Measurements from ENCODE around the gene LRIT2.

Gene LRIT2

GRCh38 chr10:84176836-84177474 is 48.4 kb downstream of the LRIT2 start:
- Histone ChIP-seq H3K9me3 (ENCODE audit: control insufficient read depth, insufficient read depth, low read length) (no peaks in the 10 kb centered on the region), H3F3A (ENCODE audit: control insufficient read depth, insufficient read depth) (peaks cover 5% of the 10 kb centered on the region; the same call in 1 of the 2 replicates), H3K4me1 (ENCODE audit: control insufficient read depth, low read length) (peaks cover 49% of the 10 kb centered on the region), H3K27ac (ENCODE audit: low read depth, low read length) (no peak overlapping the region), H3K79me2 (ENCODE audit: control insufficient read depth, low read length) (no peaks in the 10 kb centered on the region), H3K4me2 (ENCODE audit: low read length) (peak overlapping the region; percentile 87; the same call in 1 of the 2 replicates), H3K9me2 (replicated peaks; ENCODE audit: control insufficient read depth, low read length) (no peaks in the 10 kb centered on the region), H3K4me3 (ENCODE audit: low read length) (no peak overlapping the region), H3K27me3 (ENCODE audit: control insufficient read depth, low read length) (no peaks in the 10 kb centered on the region), H3K36me3 (ENCODE audit: control insufficient read depth, low read length) (no peaks in the 10 kb centered on the region), H4K20me1 (ENCODE audit: control insufficient read depth, insufficient read depth, low read depth, low read length) (no peaks in the 10 kb centered on the region)
- TF ChIP-seq CTCF (IDR thresholded peaks at IDR 0.05; ENCODE audit: low read depth, low read length, poor library complexity, severe bottlenecking): no peak
- no peak for TF ChIP-seq EZH2phosphoT487 (IDR thresholded peaks at IDR 0.05; ENCODE audit: borderline replicate concordance, low read length)

GRCh38 chr10:84176351-84176750 is 49.0 kb downstream of the LRIT2 start:
- Histone ChIP-seq H3K27ac (ENCODE audit: low read depth, low read length) (no peak overlapping the region), H3K4me3 (ENCODE audit: low read length) (no peak overlapping the region), H3K4me2 (ENCODE audit: low read length) (no peak overlapping the region), H3K9me2 (replicated peaks; ENCODE audit: control insufficient read depth, low read length) (no peaks in the 10 kb centered on the region), H3K27me3 (ENCODE audit: control insufficient read depth, low read length) (no peaks in the 10 kb centered on the region), H3K9me3 (ENCODE audit: control insufficient read depth, insufficient read depth, low read length) (no peaks in the 10 kb centered on the region), H3K4me1 (ENCODE audit: control insufficient read depth, low read length) (peaks cover 55% of the 10 kb centered on the region), H3K79me2 (ENCODE audit: control insufficient read depth, low read length) (peaks cover 2% of the 10 kb centered on the region), H3F3A (ENCODE audit: control insufficient read depth, insufficient read depth) (peaks cover 5% of the 10 kb centered on the region; the same call in 1 of the 2 replicates), H4K20me1 (ENCODE audit: control insufficient read depth, insufficient read depth, low read depth, low read length) (no peaks in the 10 kb centered on the region), H3K36me3 (ENCODE audit: control insufficient read depth, low read length) (no peaks in the 10 kb centered on the region; the same call in 1 of the 2 replicates)
- TF ChIP-seq EZH2phosphoT487 (IDR thresholded peaks at IDR 0.05; ENCODE audit: borderline replicate concordance, low read length) (no peak), CTCF (IDR thresholded peaks at IDR 0.05; ENCODE audit: low read depth, low read length, poor library complexity, severe bottlenecking) (no peak)

GRCh38 chr10:84175436-84175835 is 49.9 kb downstream of the LRIT2 start:
- no peaks in the 10 kb centered on the region for H3K27me3 ChIP-seq (ENCODE audit: control insufficient read depth, low read length)
- peaks cover 57% of the 10 kb centered on the region for H3K4me1 ChIP-seq (ENCODE audit: control insufficient read depth, low read length)
- peaks cover 11% of the 10 kb centered on the region for H3K79me2 ChIP-seq (ENCODE audit: control insufficient read depth, low read length)
- no peak overlapping the region for H3K27ac ChIP-seq (ENCODE audit: low read depth, low read length)
- no peaks in the 10 kb centered on the region for H3K9me3 ChIP-seq (ENCODE audit: control insufficient read depth, insufficient read depth, low read length)
- no peak overlapping the region for H3K4me2 ChIP-seq (ENCODE audit: low read length)
- TF ChIP-seq CTCF (IDR thresholded peaks at IDR 0.05; ENCODE audit: low read depth, low read length, poor library complexity, severe bottlenecking) (no peak), EZH2phosphoT487 (IDR thresholded peaks at IDR 0.05; ENCODE audit: borderline replicate concordance, low read length) (no peak)
- no peak overlapping the region for H3K4me3 ChIP-seq (ENCODE audit: low read length)
- H3K36me3 ChIP-seq (ENCODE audit: control insufficient read depth, low read length): no peaks in the 10 kb centered on the region; the same call in 1 of the 2 replicates
- no peaks in the 10 kb centered on the region for H4K20me1 ChIP-seq (ENCODE audit: control insufficient read depth, insufficient read depth, low read depth, low read length)
- H3K9me2 ChIP-seq (replicated peaks; ENCODE audit: control insufficient read depth, low read length): no peaks in the 10 kb centered on the region
- peaks cover 5% of the 10 kb centered on the region; the same call in 1 of the 2 replicates for H3F3A ChIP-seq (ENCODE audit: control insufficient read depth, insufficient read depth)

Data from DOHH2 (cell line).